ENCODE measurements around the gene AKT3. TPM values are rescaled to one million over a fixed set of nuclear protein-coding genes. Genes with fewer than 3 reads are reported as not detected.
A peak's percentile ranks its signal among the peaks of the same experiment; 100 is the strongest.

AKT3 gene
- total RNA-seq, 4 donors from 2014 or later, result 3.8 to 31.7 (median 8.6) TPM

- H3K36me3 ChIP-seq, result peaks cover 5% of the 10 kb centered on the region
- no peak overlapping the region for H3K4me3 ChIP-seq
- H3K4me1 ChIP-seq, result no peaks in the 10 kb centered on the region
- peak overlapping the region; percentile 9 for H3K27ac ChIP-seq
- H3K9me3 ChIP-seq, result no peaks in the 10 kb centered on the region
- H3K27me3 ChIP-seq, result no peaks in the 10 kb centered on the region
- no peak for DNase-seq (ENCODE audit: low spot score in 2 of 2)
- TF ChIP-seq CTCF (IDR thresholded peaks at IDR 0.05), result no peak
- TF ChIP-seq POLR2AphosphoS5 (IDR thresholded peaks at IDR 0.05), result no peak
- TF ChIP-seq EP300 (IDR thresholded peaks at IDR 0.05), result no peak
- no peak for TF ChIP-seq POLR2A (IDR thresholded peaks at IDR 0.05)
- 75% methylated on average over 18 of the region's 24 CpGs for WGBS
Observed at GRCh38 chr1:243495442-243496186, 354.4 kb downstream of the AKT3 start.

- DNase-seq (ENCODE audit: low spot score in 2 of 2), result no peak
- Histone ChIP-seq H3K36me3 (peaks cover 10% of the 10 kb centered on the region), H3K27ac (no peak overlapping the region), H3K4me3 (no peak overlapping the region), H3K4me1 (peaks cover 5% of the 10 kb centered on the region), H3K27me3 (no peaks in the 10 kb centered on the region), H3K9me3 (no peaks in the 10 kb centered on the region)
- WGBS, result 92% methylated on average over 12 of the region's 15 CpGs
- no peak for TF ChIP-seq CTCF (IDR thresholded peaks at IDR 0.05)
- no peak for TF ChIP-seq POLR2A (IDR thresholded peaks at IDR 0.05)
- TF ChIP-seq EP300 (IDR thresholded peaks at IDR 0.05), result no peak
- no peak for TF ChIP-seq POLR2AphosphoS5 (IDR thresholded peaks at IDR 0.05)
Observed at GRCh38 chr1:243494741-243495431, 355.2 kb downstream of the AKT3 start.

GRCh38 chr1:243493156-243494129 is 356.6 kb downstream of the AKT3 start:
- Histone ChIP-seq H3K9me3 (no peaks in the 10 kb centered on the region), H3K27ac (no peak overlapping the region), H3K4me1 (peaks cover 5% of the 10 kb centered on the region), H3K36me3 (peaks cover 10% of the 10 kb centered on the region), H3K4me3 (no peak overlapping the region), H3K27me3 (no peaks in the 10 kb centered on the region)
- DNase-seq (ENCODE audit: low spot score in 2 of 2), result no peak
- 80% methylated on average over 14 of the region's 14 CpGs for WGBS
- TF ChIP-seq POLR2A (IDR thresholded peaks at IDR 0.05), result no peak
- TF ChIP-seq CTCF (IDR thresholded peaks at IDR 0.05), result no peak
- TF ChIP-seq POLR2AphosphoS5 (IDR thresholded peaks at IDR 0.05), result no peak
- no peak for TF ChIP-seq EP300 (IDR thresholded peaks at IDR 0.05)

- no peaks in the 10 kb centered on the region for H3K9me3 ChIP-seq
- no peak overlapping the region for H3K4me3 ChIP-seq
- no peak for DNase-seq (ENCODE audit: low spot score in 2 of 2)
- no peak overlapping the region for H3K27ac ChIP-seq
- no peaks in the 10 kb centered on the region for H3K27me3 ChIP-seq
- peaks cover 5% of the 10 kb centered on the region for H3K36me3 ChIP-seq
- WGBS, result 42% methylated on average over 7 of the region's 8 CpGs
- peaks cover 5% of the 10 kb centered on the region for H3K4me1 ChIP-seq
- TF ChIP-seq POLR2A (IDR thresholded peaks at IDR 0.05) (no peak), EP300 (IDR thresholded peaks at IDR 0.05) (no peak), POLR2AphosphoS5 (IDR thresholded peaks at IDR 0.05) (no peak), CTCF (IDR thresholded peaks at IDR 0.05) (no peak)
Observed at GRCh38 chr1:243490748-243491686, 359.0 kb downstream of the AKT3 start.

Measured in suprapubic skin (tissue), 4 donors.